ENCODE results near the gene BGLAP.

Gene BGLAP

DNA sequence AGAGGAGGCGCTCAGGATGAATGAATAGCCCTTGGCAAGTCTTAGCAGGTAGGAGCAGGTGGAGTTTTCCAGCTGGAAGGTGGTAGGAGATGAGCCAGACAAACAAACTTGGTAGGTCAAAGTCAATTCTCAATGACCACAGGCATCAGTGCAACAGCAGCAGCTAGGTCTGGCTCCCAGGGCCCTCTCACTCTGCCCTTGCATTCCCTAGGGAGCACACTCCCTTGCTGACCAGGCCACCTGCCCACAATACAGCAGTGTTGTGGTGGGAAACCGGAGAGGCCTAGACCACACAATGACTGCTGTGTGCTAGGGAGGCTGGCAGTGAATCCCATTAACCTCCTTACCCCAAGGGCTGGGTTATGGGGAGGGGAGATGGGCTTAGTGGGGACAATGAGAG lies 18.9 kb downstream of the BGLAP start:
- in situ Hi-C loops (cut with HindIII; ENCODE audit: low pct_ligation_motif_present, low sequenced_read_pairs): no loop called here
- Histone ChIP-seq H3K27me3 (replicated peaks) (no peaks in the 10 kb centered on the region), H3K36me3 (replicated peaks) (peaks cover 82% of the 10 kb centered on the region), H3K4me3 (ENCODE audit: low read depth, low read length) (no peak overlapping the region), H3K27ac (no peak overlapping the region)
- TF ChIP-seq, protein P1, sequence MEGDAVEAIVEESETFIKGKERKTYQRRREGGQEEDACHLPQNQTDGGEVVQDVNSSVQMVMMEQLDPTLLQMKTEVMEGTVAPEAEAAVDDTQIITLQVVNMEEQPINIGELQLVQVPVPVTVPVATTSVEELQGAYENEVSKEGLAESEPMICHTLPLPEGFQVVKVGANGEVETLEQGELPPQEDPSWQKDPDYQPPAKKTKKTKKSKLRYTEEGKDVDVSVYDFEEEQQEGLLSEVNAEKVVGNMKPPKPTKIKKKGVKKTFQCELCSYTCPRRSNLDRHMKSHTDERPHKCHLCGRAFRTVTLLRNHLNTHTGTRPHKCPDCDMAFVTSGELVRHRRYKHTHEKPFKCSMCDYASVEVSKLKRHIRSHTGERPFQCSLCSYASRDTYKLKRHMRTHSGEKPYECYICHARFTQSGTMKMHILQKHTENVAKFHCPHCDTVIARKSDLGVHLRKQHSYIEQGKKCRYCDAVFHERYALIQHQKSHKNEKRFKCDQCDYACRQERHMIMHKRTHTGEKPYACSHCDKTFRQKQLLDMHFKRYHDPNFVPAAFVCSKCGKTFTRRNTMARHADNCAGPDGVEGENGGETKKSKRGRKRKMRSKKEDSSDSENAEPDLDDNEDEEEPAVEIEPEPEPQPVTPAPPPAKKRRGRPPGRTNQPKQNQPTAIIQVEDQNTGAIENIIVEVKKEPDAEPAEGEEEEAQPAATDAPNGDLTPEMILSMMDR (IDR thresholded peaks at IDR 0.05; ENCODE audit: low read depth, low read length, missing control alignments): no peak
- DNase-seq: no peak

DNA sequence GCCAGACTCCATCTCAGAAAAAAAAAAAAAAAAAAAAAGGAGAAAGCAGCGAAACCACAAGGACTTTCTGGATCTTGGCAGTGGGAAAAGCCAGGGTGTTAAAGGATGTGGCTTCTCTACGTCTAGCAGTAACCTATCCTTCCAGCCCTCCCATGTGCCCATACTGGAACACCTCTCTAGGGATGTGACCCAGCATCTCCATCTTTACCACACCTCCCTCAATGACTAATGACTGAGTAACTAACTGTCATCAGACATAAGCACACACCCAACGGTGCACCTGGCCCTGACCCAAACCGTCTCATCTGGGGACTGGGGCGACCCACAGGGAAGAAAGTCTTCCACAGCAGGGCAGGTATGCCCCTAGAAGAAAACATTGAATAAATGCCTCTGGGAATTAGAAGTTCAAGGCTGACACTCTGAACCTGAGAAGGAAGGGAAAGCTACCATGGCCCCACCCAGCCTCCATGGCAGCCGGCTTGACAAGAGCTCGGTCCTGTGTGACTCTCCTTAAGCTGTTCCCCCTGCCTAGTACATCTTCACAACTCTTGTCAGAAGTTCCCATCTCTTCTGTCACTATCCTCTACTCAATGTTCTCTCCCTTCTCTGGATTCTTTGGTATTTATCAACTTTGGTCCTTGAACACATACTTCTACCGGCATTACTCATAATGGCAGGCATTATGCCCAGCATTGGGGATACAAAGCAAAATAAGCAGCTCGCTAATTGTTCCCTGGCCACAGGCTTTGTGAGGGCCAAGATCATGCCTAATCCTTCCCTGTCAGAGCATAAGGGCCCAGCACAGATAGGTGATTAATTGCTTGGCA lies 20.7 kb downstream of the BGLAP start:
- Histone ChIP-seq H3K4me3 (ENCODE audit: low read depth, low read length) (no peak overlapping the region), H3K27me3 (replicated peaks) (no peaks in the 10 kb centered on the region), H3K36me3 (replicated peaks) (peaks cover 91% of the 10 kb centered on the region), H3K27ac (no peak overlapping the region)
- peak; percentile 43 for DNase-seq
- TF ChIP-seq, protein P1 (IDR thresholded peaks at IDR 0.05; ENCODE audit: low read depth, low read length, missing control alignments): no peak
- in situ Hi-C loops (cut with HindIII; ENCODE audit: low pct_ligation_motif_present, low sequenced_read_pairs): no loop called here

DNA sequence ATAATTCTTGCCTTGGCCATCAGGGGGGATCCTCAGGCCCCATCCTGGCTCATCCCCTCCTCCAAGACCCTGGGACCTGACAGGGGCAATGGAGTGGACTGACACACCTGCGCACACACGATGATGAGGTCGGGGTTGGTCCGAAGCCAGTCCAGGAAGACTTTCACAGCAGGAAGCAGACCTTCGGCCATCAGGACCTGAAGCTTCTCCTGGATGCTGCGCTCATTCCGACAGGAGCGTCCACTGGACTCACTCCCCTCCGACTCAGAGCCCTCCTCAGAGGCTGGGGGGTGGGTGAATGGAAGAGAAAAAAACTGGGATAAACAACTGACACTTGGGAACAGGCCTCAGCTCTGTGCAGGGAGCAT lies 21.3 kb downstream of the BGLAP start:
- Histone ChIP-seq H3K4me3 (ENCODE audit: low read depth, low read length) (no peak overlapping the region), H3K27ac (no peak overlapping the region), H3K36me3 (replicated peaks) (peaks cover 91% of the 10 kb centered on the region), H3K27me3 (replicated peaks) (no peaks in the 10 kb centered on the region)
- in situ Hi-C loops (cut with HindIII; ENCODE audit: low pct_ligation_motif_present, low sequenced_read_pairs): no loop called here
- DNase-seq: no peak
- TF ChIP-seq, protein P1 (IDR thresholded peaks at IDR 0.05; ENCODE audit: low read depth, low read length, missing control alignments): no peak

DNA sequence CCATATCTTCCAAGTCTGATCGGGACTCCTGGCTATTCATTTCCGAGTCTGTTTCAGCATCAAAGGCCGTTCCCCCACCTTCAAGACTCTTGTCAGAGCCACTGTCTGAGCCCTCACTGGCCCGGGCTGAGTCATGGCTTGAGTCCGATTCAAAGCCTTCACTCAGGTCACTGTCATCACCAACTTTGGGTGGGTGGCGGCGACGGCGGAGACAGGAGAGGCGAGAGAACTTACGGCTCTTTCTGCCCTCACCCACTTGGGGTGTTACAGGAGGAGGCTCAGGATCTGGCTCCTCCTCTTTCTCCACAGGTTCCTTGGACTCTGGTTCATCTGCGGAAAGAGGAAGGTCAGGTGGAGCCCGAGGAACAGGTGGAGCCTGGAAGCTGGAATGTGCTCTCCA lies 24.1 kb downstream of the BGLAP start:
- no peaks in the 10 kb centered on the region for H3K27me3 ChIP-seq (replicated peaks)
- no peak overlapping the region for H3K4me3 ChIP-seq (ENCODE audit: low read depth, low read length)
- H3K36me3 ChIP-seq (replicated peaks): peaks cover 85% of the 10 kb centered on the region
- in situ Hi-C loops (cut with HindIII; ENCODE audit: low pct_ligation_motif_present, low sequenced_read_pairs): no loop called here
- no peak overlapping the region for H3K27ac ChIP-seq
- TF ChIP-seq, protein P1 (IDR thresholded peaks at IDR 0.05; ENCODE audit: low read depth, low read length, missing control alignments): no peak
- DNase-seq: no peak

DNA sequence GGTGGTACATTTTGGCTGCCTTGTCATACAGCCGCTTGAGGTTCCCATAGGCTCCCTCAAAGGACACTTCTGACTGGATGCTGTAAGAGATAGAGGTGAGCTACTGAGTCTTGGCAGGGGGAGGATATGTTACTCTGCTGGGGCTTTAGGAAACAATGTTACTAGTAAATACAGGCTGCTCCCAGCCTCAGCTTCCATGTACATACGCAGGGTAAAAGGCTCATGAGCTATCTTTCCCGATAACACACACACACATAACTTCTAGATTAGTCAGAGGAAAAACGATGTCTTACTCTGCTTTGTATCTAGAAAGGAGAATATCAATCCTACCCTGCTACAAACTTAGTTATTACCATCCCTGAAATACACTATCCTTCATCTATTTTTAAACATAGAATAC lies 26.4 kb downstream of the BGLAP start:
- H3K4me3 ChIP-seq (ENCODE audit: low read depth, low read length): no peak overlapping the region
- DNase-seq: peak; percentile 27
- in situ Hi-C loops (cut with HindIII; ENCODE audit: low pct_ligation_motif_present, low sequenced_read_pairs): no loop called here
- TF ChIP-seq, protein P1 (IDR thresholded peaks at IDR 0.05; ENCODE audit: low read depth, low read length, missing control alignments): no peak
- H3K36me3 ChIP-seq (replicated peaks): peaks cover 84% of the 10 kb centered on the region
- no peaks in the 10 kb centered on the region for H3K27me3 ChIP-seq (replicated peaks)
- no peak overlapping the region for H3K27ac ChIP-seq

DNA sequence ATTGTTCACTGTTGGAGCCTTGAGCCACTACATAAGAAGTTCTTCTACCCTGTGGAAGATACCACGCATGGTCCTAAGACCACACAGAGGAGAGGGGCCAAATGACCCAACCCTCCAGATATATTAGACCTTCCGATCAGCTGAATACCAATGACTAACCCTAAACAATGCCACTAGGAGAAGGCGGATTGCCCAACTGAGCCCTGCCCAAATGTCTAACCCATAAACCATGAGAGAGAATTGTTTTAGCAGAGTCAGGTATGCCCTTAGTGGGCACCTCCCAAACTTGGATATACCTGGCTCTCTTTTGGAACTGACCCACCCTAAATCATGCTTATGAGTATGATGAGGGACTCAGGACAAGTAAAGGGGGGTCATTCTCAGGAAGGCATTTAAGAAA lies 28.3 kb downstream of the BGLAP start:
- H3K36me3 ChIP-seq (replicated peaks): peaks cover 82% of the 10 kb centered on the region
- DNase-seq: no peak
- H3K27ac ChIP-seq: no peak overlapping the region
- no peaks in the 10 kb centered on the region for H3K27me3 ChIP-seq (replicated peaks)
- in situ Hi-C loops (cut with HindIII; ENCODE audit: low pct_ligation_motif_present, low sequenced_read_pairs): no loop called here
- no peak overlapping the region for H3K4me3 ChIP-seq (ENCODE audit: low read depth, low read length)
- TF ChIP-seq, protein P1 (IDR thresholded peaks at IDR 0.05; ENCODE audit: low read depth, low read length, missing control alignments): no peak

All from brain microvascular endothelial cell (primary cell).